ENCODE results near the gene TTC21B. TPM values are rescaled to one million over a fixed set of nuclear protein-coding genes. Genes with fewer than 3 reads are reported as not detected.

The TTC21B gene
- total RNA-seq, 4 donors from 2014 or later: 27.6 to 79.2 (median 36.9) TPM

DNA sequence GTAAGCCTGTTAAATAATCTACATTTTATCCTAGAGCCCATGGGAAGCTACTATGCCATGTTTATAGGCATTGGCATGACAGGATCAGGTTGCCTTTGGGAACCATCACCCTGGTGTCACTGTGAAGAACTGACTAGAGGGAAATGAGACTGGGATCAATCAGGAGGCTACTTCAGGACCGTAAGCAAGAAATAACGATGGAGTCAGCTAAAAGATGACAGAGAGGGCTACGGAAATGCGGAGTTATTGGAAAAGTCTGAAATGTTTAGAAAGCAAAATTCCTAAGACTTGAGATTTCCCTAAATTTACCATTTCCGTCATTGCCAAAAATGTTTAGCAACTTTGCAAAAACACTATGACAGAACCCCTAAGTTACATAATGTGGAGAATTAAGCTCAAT lies 50.2 kb downstream of the TTC21B start:
- H3K9me3 ChIP-seq: no peaks in the 10 kb centered on the region
- intact Hi-C loops (cut with DNase I; ENCODE audit: low total_unique reads): no loop called here
- H3K4me3 ChIP-seq: no peak overlapping the region
- TF ChIP-seq, protein P1, sequence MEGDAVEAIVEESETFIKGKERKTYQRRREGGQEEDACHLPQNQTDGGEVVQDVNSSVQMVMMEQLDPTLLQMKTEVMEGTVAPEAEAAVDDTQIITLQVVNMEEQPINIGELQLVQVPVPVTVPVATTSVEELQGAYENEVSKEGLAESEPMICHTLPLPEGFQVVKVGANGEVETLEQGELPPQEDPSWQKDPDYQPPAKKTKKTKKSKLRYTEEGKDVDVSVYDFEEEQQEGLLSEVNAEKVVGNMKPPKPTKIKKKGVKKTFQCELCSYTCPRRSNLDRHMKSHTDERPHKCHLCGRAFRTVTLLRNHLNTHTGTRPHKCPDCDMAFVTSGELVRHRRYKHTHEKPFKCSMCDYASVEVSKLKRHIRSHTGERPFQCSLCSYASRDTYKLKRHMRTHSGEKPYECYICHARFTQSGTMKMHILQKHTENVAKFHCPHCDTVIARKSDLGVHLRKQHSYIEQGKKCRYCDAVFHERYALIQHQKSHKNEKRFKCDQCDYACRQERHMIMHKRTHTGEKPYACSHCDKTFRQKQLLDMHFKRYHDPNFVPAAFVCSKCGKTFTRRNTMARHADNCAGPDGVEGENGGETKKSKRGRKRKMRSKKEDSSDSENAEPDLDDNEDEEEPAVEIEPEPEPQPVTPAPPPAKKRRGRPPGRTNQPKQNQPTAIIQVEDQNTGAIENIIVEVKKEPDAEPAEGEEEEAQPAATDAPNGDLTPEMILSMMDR (IDR thresholded peaks at IDR 0.05): no peak
- no peak for TF ChIP-seq POLR2A (IDR thresholded peaks at IDR 0.05)
- no peaks in the 10 kb centered on the region for H3K4me1 ChIP-seq
- H3K27me3 ChIP-seq: no peaks in the 10 kb centered on the region
- no peak overlapping the region for H3K27ac ChIP-seq
- DNase-seq: no peak
- H3K36me3 ChIP-seq: no peaks in the 10 kb centered on the region

DNA sequence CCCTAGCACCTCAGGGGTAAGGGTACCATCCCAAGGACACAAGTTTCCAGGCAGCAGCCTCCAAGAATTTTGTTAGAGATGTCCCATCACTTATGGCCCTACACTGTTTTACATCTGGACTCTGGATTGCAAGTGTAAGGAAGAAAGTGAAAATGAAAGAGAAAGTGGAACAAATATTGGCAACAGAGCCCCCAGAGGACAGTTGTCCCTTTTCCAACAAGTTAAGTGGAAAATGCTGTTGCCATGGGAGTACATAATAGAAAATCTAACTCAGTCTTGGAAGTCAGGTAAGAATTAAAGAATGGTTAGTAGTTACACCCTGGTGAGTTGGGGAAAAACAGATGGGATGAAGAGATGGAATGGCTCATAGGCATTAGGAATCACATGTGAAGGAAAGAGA lies 50.6 kb downstream of the TTC21B start:
- intact Hi-C loops (cut with DNase I; ENCODE audit: low total_unique reads): no loop called here
- DNase-seq: no peak
- no peak overlapping the region for H3K4me3 ChIP-seq
- H3K9me3 ChIP-seq: no peaks in the 10 kb centered on the region
- TF ChIP-seq, protein P1 (IDR thresholded peaks at IDR 0.05): no peak
- TF ChIP-seq POLR2A (IDR thresholded peaks at IDR 0.05): no peak
- H3K27ac ChIP-seq: peak overlapping the region in 1 of 2 donors; percentile 22
- H3K27me3 ChIP-seq: no peaks in the 10 kb centered on the region
- no peaks in the 10 kb centered on the region for H3K4me1 ChIP-seq
- H3K36me3 ChIP-seq: no peaks in the 10 kb centered on the region

DNA sequence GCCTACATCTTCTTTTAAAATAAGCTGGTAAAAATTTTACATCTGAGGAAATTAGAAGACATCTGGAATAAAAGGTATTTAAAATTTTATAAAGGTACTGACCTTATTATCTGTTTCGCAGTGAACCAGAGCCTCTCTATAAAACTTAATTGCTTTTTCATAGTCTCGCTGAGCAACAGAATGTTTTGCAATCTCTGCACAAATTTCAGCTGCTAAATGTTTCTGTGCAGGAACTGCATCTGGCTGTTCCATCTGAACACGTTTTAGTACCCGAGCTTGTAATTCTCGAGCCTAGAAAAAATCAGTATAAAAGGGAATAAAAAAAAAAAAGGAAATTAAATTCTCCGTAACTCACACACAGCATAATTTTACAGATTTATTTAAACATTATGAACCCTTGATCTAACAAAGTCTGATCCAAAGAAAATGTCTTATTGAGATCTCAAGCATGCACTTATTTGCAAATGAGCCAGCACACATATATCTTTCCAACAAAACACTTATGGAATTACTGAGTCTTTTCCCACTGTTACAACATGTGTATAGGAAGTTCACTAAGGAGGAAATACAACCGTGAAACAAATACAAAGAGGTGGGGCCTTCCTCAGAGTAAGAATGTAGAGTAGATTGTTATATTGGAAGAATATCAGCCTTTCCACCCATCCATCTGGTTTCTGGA lies 51.8 kb downstream of the TTC21B start:
- peak overlapping the region; percentile 27 to 41 for H3K27ac ChIP-seq
- no peak overlapping the region for H3K4me3 ChIP-seq
- no peak for TF ChIP-seq POLR2A (IDR thresholded peaks at IDR 0.05)
- TF ChIP-seq, protein P1 (IDR thresholded peaks at IDR 0.05): no peak
- H3K27me3 ChIP-seq: no peaks in the 10 kb centered on the region
- intact Hi-C loops (cut with DNase I; ENCODE audit: low total_unique reads): no loop called here
- DNase-seq: no peak
- H3K9me3 ChIP-seq: no peaks in the 10 kb centered on the region
- no peaks in the 10 kb centered on the region for H3K4me1 ChIP-seq
- no peaks in the 10 kb centered on the region for H3K36me3 ChIP-seq

DNA sequence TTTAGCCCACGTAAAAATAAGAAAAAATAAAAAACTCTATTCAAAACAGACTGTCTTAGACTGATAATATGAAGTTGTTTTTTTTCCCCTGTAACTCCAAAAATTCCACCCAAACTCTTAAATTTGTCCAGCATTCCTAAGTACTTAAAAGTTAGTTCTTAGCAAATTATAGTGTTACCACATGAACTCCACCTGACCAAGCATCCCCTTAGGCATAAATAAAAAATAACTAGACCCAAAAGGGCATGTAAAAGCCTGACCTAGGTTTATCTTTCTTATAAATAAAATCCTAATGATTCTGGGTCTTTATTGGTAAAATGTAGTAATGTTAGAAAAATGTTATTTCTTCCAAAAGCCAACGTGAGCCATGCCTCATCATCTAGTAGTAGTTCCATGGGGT lies 54.3 kb downstream of the TTC21B start:
- TF ChIP-seq POLR2A (IDR thresholded peaks at IDR 0.05): no peak
- TF ChIP-seq, protein P1 (IDR thresholded peaks at IDR 0.05): no peak
- intact Hi-C loops (cut with DNase I; ENCODE audit: low total_unique reads): no loop called here
- no peaks in the 10 kb centered on the region for H3K36me3 ChIP-seq
- H3K9me3 ChIP-seq: no peaks in the 10 kb centered on the region
- no peaks in the 10 kb centered on the region for H3K4me1 ChIP-seq
- no peaks in the 10 kb centered on the region for H3K27me3 ChIP-seq
- DNase-seq: no peak
- H3K4me3 ChIP-seq: no peak overlapping the region
- no peak overlapping the region for H3K27ac ChIP-seq

DNA sequence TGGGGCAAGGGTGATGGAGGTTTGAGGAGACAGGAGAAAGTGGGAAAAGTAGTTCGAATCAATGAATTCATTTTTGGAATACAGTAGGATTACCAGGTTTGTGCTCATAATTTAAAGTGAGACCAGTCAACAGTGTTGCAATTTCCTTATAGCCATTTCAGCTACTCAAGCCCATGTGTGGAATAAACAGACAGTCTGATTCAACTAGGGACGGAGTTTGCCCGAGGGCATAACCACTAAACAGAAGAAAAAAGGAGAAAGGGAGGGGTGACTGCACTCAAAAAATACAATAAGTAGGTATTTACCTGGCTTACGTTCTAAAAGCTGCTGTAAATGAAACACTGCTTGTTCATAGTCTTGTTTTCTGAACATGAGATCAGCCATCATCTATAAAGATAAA lies 55.2 kb downstream of the TTC21B start:
- Histone ChIP-seq H3K36me3 (no peaks in the 10 kb centered on the region), H3K9me3 (no peaks in the 10 kb centered on the region), H3K4me1 (no peaks in the 10 kb centered on the region), H3K4me3 (no peak overlapping the region), H3K27me3 (no peaks in the 10 kb centered on the region), H3K27ac (no peak overlapping the region)
- TF ChIP-seq, protein P1 (IDR thresholded peaks at IDR 0.05): no peak
- no peak for TF ChIP-seq POLR2A (IDR thresholded peaks at IDR 0.05)
- intact Hi-C loops (cut with DNase I; ENCODE audit: low total_unique reads): no loop called here
- DNase-seq: no peak
